ENCODE data around the gene PNP.

The PNP gene

GRCh38 chr14:20486684-20487395, 17.6 kb downstream of the PNP start:
- 0 out of 2 replicates have a peak, but pooled peaks cover 2% of the 10 kb centered on the region for H3K4me1 ChIP-seq
- no peak for TF ChIP-seq CTCF (IDR thresholded peaks at IDR 0.05; ENCODE audit: low read depth, low read length)
- no peaks in the 10 kb centered on the region for H3K36me3 ChIP-seq
- H3K9me3 ChIP-seq, result no peaks in the 10 kb centered on the region
- DNase-seq, result no peak
- no peak overlapping the region for H3K4me3 ChIP-seq (ENCODE audit: low read depth, low read length)
- H3K27me3 ChIP-seq, result peaks cover 8% of the 10 kb centered on the region; the same call in 1 of the 2 replicates

GRCh38 chr14:20487396-20487725, 18.2 kb downstream of the PNP start:
- H3K4me1 ChIP-seq, result 0 out of 2 replicates have a peak, but pooled peaks cover 2% of the 10 kb centered on the region
- peaks cover 6% of the 10 kb centered on the region; the same call in 1 of the 2 replicates for H3K27me3 ChIP-seq
- no peak overlapping the region for H3K4me3 ChIP-seq (ENCODE audit: low read depth, low read length)
- TF ChIP-seq CTCF (IDR thresholded peaks at IDR 0.05; ENCODE audit: low read depth, low read length), result peak; percentile 24; the same call in 1 of the 2 replicates
- no peak for DNase-seq
- H3K36me3 ChIP-seq, result no peaks in the 10 kb centered on the region
- no peaks in the 10 kb centered on the region for H3K9me3 ChIP-seq

- Histone ChIP-seq H3K9me3 (no peaks in the 10 kb centered on the region), H3K4me3 (ENCODE audit: low read depth, low read length) (no peak overlapping the region), H3K4me1 (0 out of 2 replicates have a peak, but pooled peaks cover 2% of the 10 kb centered on the region), H3K36me3 (no peaks in the 10 kb centered on the region), H3K27me3 (peaks cover 3% of the 10 kb centered on the region; the same call in 1 of the 2 replicates)
- DNase-seq, result no peak
- no peak for TF ChIP-seq CTCF (IDR thresholded peaks at IDR 0.05; ENCODE audit: low read depth, low read length)
Observed at GRCh38 chr14:20489093-20489994, 20.1 kb downstream of the PNP start.

- DNase-seq, result no peak
- TF ChIP-seq CTCF (IDR thresholded peaks at IDR 0.05; ENCODE audit: low read depth, low read length), result no peak
- no peak overlapping the region for H3K4me3 ChIP-seq (ENCODE audit: low read depth, low read length)
Observed at GRCh38 chr14:20490563-20490962, 21.4 kb downstream of the PNP start.

GRCh38 chr14:20492486-20492885, 23.3 kb downstream of the PNP start:
- peaks cover 5% of the 10 kb centered on the region for H3K27me3 ChIP-seq
- no peaks in the 10 kb centered on the region for H3K4me1 ChIP-seq
- no peaks in the 10 kb centered on the region for H3K9me3 ChIP-seq
- DNase-seq, result no peak
- H3K4me3 ChIP-seq (ENCODE audit: low read depth, low read length), result no peak overlapping the region
- TF ChIP-seq CTCF (IDR thresholded peaks at IDR 0.05; ENCODE audit: low read depth, low read length), result no peak
- no peaks in the 10 kb centered on the region for H3K36me3 ChIP-seq

More at GRCh38 chr14:20490563-20490962, 21.4 kb downstream of the PNP start:
- Histone ChIP-seq H3K27me3 (peaks cover 5% of the 10 kb centered on the region), H3K4me1 (0 out of 2 replicates have a peak, but pooled peaks cover 2% of the 10 kb centered on the region), H3K9me3 (no peaks in the 10 kb centered on the region), H3K36me3 (no peaks in the 10 kb centered on the region)
